Measurements from ENCODE around the gene AGAP1.

GRCh38 chr2:235920216-235920865 lies 426.5 kb downstream of the AGAP1 start:
- TF ChIP-seq POLR2AphosphoS5 (IDR thresholded peaks at IDR 0.05; ENCODE audit: low read depth, low read length): no peak
- TF ChIP-seq POLR2A (IDR thresholded peaks at IDR 0.05; ENCODE audit: low read depth, low read length): no peak
- TF ChIP-seq TAF1 (IDR thresholded peaks at IDR 0.05; ENCODE audit: low read depth, low read length): no peak
- TF ChIP-seq POU2F2 (IDR thresholded peaks at IDR 0.05; ENCODE audit: low read depth, low read length): no peak
- no peak for TF ChIP-seq SPI1 (IDR thresholded peaks at IDR 0.05; ENCODE audit: low read depth, low read length)
- TF ChIP-seq PAX5 (IDR thresholded peaks at IDR 0.05; ENCODE audit: insufficient read depth, low read length, severe bottlenecking): no peak
